GM21447 (cell line): Measurements from ENCODE around the gene MAP3K5.

ENCODE experiments used
- ATAC-seq: cut with Tn5 transposase; IDR thresholded peaks from one replicate; pipeline ENCODE4 v1.9.1; 2021; ENCODE audit not compliant: unreplicated experiment

MAP3K5 gene

DNA sequence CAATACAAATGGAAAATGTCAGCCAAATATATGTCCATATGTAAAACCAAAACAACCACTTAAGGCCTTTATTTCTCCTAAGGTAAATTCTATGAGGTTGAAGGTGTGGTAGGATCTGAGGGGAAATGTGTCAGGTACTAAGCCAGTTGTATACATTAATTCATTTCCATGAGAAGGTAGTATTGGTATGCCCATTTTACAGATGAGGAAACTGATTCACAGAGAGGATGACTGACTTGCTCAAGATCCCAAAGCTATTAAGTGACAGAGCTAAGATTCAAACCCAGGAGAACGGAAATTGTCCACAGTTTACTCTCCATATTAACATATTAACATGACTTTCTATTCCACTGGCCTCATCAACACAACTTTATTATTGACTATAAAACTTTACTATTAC lies 177.9 kb downstream of the MAP3K5 start:
- no peak for ATAC-seq

DNA sequence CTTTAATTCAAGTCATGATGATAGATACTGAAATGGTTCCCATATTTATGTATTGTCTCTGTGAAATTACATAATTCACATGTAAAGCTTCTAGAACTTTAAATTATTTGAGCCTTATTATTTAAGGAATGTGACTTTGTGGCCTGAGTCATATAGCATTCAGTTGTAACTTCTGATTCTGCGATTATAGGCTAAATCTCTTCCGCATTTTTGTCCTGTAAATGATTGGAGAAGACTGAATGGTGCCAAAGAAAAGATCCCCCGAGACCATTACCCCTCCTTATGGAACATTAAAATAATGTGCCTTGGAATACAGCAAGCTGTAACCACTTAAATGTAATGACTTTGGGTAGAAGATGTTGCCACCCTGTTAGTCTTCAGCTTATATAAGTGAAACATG lies 178.8 kb downstream of the MAP3K5 start:
- ATAC-seq: no peak

DNA sequence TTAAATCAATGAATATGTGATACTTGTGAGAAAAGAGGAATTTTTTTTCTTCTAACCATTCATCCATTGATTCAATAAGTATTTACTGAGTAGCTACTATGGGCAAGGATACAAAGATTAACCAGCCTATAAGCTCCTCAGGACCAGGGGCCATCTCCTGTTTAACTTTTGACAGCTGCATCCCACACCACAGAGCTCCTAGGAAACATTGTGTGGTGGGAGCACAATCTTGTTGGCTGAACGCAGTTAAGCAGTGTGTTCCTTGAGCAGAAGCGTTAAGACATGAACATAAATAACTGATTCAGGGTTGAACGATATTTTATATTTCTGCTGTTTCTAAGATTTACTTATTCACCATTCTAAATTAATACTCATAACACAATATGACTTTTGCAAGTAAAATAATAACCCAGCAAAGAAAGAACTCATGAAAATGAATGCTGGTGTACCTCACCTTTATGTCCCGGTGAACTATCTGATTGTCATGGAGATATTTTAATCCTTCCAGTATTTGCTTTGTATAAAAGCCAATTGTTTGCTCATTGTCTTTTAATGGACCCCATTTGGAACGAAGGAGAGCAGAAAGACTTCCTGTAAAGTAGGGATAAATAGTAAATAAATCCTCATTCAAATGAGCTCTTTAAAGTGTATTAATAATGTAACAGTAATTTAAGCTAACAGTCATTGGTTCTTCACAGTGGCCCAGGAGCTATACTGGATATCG lies 179.4 kb downstream of the MAP3K5 start:
- no peak for ATAC-seq

DNA sequence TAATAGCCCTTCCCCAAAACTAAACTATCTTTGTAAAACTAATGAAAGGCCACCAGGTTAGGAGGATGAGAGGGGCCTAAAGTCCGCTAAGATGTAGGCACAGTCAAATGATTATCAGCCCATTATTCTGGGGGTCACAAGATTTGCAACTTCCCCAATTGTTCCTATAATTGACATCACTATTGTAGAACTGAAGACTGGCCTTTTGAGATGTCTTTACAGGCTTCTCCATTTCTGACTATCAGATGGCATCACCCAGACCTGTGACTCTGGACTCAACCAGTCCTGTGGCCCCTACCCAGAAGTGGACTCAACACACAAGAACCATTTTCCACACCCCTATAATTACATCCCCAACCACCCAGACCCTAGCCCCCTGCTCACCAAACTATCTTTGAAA lies 180.5 kb downstream of the MAP3K5 start:
- ATAC-seq: no peak

DNA sequence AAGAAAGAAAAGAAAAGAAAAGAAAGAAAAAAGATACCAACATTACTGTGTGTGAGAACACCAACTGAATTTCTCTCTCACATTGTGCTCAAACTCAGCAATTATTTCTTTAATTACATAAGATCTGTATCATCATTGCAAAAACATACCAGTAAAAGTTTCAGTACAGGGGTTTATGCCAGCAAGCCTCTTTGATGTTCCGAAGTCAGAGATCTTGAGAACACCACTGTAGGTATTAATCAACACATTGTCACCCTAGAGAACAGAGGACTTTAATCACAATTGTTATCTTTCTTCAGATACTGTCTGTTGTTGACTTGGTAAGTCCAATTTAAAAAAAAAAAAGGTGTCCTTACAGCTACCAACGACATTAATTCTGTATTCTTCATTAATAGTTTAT lies 181.1 kb downstream of the MAP3K5 start:
- no peak for ATAC-seq

DNA sequence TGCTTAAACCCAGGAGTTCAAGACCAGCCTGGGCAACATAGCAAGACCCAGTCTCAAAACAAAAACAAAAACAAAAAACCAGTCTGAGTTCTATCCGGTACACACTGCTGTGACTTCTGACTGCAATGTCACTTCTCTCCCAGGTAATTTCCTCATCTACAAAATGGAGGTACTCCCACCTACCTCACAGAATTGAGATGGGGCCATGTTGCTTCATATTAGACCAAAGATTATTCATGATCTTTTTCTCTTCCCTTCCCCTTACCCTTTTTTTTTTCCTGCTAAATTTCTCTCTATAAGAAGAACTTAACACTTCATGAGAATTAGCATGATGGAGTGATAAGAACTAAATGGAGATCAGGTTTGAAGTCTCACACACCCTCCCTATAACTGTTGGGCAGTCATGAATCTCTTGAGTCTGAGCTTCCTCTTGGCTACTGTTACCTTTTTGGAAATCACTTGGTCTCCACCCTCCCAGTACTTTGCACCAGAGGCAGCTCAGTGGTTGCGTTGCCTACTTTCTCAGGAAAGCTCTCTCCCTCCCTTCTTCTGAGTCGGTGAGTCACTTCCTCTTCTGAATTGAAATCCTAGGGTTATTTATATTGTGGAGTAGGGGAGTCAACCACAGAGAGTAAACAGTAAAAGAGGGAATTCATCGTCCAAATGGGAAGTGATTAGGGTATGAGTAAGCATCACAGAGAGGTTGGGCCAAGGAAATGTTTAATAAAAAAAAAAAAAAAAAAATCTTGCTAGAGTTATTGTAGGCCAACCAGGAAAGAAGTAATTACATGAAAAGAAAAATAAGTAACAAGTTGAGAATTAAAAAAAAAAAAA lies 182.2 kb downstream of the MAP3K5 start:
- no peak for ATAC-seq

DNA sequence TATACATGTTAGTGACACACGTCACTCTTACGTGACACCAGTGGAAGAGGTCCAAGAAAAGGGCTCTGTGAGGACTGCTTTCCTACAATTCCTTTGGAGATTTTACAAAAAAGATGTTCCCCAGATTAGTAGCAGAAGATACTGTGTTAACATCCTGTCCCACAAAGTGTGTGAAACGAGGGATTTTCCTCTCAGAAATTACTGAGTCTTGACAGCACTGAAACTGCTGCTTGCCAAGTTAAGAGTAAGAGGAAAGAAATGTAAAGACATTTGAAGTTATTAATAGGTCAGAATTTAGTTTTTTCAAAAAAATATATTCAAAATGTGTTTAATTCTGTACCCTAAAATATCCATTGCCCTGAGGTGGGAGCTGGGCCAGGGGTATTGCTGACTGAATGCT lies 183.3 kb downstream of the MAP3K5 start:
- ATAC-seq: no peak

DNA sequence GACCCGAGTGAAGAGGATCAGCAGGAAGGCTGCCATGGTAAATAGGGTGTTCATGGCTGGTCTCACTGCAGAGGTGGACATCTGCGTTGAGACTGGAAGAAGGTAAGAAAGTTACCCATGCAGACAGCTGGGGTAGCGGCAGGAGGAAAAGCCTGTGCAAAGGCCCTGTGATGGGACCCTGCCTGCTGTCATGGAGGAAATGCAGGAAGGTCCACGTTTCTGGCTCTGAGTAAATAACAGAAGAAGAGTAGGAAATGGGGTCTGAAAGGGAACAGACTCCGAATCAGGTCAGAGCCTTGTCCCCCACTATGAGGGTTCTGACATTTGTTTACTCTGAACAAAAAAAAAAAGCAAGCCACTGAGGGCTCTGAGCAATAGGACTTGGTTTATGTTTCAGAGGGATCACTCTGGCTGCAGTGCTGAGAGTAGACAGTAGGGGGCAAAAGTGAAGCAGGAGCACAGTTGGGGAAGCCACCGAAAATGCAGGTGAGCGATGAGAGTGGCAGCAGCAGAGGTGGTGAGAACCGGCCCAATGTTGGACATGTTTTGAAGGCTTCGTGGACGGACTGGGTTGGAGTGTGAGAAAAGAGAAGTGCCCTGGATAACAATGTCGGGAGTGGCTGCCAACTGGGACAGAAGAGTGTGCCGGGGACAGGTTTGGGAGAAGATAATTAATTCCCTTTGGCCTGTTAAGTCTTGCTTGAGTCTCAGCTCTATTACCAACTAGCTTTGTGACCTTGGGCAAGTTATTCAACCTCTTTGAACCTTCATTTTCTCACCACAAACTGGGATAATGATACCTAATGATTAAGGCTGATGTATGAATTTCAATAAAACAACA lies 184.1 kb downstream of the MAP3K5 start:
- ATAC-seq: peak; percentile 87

DNA sequence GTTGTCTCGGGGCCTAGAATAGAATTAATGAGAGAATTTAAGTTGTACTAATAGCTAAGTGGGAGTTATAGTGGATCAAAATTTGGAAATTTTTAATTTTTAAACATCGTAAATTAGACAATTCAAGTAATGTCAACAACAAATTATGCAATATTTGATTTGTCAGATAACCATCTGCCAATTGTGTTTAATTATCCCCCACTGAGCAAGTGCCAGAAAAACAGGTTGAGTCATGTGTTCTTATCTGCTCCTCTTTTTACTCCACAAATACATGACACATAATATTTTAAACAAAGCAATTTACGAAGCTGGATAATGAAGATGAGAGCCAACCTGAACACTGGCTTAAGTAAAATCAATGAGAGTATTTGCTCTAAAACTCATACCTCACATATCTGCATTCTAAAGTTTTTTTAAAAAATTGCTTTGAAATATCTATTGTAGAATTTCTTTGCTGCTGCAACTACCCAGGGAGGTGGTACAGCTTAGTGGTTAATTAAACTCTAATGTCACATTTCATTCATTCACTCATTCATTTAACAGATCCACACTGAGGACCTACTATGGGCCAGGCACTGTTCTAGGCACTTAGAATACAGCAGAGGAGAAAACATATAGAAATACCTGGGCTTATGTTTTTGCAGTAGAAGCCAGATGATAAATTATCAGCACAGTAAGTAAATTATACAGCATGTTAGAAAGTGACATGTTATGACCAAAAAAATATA lies 184.9 kb downstream of the MAP3K5 start:
- no peak for ATAC-seq

DNA sequence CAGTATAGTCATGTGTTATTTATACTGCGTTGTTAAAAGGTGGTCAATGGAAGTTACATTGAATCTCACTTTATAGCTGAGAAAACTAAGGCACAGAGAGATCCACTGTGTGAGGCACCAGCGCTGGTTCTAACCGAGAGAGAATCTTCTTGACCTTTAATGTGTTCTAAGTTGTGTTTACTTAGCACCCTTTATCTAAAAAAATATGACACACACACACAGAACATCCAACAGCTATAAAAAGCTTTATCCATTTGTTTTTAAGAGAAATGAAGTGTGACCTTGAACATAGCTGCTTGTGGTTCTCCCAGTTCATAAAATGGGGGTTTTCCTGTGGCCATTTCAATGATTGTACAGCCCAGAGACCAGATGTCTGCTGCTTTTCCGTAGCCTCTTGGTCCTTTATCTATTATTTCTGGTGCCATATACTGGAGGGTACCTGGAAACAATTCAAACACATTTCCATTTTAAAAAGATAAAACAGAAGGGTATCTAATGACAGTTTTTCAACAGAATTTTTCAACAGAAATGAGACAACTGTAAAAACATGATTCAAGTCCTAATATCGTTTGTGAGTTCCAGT lies 187.3 kb downstream of the MAP3K5 start:
- ATAC-seq: no peak

DNA sequence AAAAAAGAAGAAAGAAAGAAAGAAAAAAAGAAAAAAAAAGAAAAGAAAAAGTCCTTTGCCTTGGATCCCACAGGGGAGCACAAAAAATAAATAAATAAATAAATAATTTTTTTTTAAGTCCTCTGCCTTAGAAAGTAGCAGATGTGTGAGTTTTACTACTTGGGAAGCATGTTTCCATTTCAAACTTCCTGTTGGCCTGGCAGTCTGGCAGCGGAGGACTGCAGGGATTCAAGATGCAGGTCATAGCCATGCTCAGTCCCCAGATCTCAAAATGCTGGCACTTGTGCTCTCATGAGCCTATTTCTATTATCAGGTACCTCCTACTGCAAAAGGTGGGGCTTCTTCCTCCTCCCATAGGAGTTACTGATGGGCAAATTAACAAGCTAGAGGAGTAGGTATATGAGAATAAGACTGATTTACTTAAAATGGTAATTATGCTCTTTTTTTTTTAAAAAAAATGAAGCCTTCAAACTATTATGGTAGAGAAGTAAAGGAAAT lies 187.9 kb downstream of the MAP3K5 start:
- no peak for ATAC-seq

DNA sequence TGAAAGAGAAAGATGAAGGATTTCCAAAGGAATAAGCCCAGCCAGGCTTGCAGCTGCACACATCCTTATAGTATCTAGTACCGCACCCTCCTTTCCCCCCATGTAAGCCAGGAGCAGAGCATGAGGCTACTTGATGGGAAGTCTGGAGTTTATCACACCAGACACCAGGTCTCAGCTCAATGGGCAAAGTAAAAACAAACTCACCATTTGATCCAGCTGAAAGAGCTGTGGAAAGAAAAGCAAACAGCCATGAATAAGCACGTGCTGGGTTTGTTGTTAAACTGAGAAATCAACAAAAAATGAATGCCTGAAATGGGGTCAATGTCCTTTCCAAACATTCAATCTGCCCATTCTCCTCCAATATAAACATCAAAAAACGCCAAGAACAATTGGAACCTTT lies 191.5 kb downstream of the MAP3K5 start:
- ATAC-seq: no peak

DNA sequence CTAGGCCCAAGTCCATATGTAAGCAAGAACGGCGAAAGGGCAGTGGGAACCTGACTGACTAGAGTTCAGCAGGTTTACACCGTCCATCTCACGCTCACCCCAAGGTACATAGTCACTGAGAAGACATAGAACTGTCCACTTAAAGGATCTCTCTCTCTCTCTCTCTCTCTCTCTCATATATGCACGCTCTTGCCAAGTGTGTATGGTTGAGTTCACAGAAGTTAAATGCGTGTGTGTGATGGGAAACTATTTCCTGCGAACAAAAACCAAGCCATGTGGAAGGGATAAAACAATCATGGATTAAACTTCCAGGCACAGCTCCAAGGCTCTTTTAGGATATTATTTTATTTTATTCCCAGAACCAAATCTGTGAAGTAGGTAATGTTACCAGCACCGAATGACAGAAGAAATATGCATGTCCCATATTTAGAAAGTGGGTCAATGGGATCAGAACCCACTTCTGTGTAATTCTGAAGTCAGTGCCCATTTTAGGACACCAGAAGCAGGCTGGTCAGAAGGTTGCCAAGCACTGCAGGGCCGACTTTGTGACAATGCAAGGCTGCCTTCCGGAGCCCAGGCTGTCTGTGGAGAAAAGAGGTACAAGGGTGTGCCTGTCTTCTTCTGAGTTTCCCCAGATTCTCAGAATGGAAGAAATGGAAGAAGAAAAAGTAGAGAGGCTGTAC lies 192.8 kb downstream of the MAP3K5 start:
- no peak for ATAC-seq

DNA sequence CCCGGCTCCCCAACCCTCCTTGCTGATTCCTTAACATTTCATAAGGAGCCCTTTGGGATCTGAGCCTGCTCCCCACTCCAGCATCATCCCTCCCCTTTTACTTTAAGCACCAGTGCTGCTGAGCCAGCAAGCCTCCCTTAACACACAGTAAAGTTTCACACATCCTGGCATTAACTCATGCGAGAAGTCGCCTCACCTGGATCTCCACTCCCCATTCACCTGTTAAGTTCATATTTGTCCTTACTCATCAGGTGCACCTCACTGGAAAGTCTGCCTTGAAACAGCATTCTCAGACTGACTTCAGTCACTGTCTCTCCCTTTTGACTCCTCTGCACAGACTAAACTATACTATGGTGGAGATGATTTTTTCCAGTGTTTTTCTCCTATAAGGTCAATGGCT lies 194.2 kb downstream of the MAP3K5 start:
- ATAC-seq: no peak

DNA sequence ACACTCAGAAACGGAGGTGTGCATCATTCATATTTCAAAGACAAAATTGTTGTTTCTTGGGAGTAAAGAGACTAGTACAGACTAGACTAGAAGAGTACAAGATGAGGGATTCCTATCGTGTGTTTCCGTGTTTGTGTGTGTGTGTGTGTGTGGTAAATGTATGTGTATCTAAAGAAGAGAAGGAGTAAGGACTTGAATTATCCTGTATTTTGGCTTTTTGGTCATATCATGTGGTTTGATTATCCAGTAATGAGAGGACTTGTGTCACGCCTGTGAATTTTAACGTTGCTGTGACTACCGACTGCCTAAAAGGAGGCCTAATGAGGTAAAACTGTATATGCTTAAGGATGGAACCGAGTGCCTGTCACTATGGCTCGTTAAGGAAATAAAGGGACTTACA lies 197.6 kb downstream of the MAP3K5 start:
- no peak for ATAC-seq

DNA sequence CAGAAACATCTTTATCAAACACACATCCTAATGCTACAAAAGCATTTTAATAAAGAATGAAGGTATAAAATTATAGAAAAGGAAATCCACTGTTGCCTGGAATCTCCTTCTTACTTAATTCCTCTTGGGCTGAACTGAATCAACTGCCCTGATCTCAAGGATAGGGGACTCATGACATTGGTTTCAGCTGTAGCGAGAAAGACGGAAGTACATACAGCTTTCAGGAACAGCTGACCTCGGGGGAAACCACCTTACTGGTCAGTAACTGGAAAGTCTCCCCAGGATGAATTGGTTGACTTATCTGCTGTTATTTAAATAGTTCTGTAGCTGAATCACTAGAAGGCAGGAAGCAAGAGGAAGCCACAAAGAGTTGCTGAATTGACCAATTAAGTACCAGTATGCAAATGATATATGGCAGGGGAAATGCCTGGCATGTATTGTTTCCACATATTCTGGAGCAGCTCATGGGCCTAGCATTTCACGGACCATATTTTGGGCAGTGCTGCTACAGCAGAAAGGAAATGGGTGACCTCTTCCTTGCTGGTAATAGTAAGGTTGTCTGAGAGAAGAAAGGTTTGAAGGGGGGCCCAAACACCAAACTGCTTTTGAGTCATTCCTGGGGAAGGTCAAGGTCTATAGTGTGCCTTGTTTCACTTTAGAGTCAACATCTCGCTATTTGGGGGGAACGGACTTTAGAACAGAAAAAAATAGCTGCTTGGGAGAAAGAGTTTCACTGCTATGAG lies 198.4 kb downstream of the MAP3K5 start:
- ATAC-seq: peak; percentile 95

DNA sequence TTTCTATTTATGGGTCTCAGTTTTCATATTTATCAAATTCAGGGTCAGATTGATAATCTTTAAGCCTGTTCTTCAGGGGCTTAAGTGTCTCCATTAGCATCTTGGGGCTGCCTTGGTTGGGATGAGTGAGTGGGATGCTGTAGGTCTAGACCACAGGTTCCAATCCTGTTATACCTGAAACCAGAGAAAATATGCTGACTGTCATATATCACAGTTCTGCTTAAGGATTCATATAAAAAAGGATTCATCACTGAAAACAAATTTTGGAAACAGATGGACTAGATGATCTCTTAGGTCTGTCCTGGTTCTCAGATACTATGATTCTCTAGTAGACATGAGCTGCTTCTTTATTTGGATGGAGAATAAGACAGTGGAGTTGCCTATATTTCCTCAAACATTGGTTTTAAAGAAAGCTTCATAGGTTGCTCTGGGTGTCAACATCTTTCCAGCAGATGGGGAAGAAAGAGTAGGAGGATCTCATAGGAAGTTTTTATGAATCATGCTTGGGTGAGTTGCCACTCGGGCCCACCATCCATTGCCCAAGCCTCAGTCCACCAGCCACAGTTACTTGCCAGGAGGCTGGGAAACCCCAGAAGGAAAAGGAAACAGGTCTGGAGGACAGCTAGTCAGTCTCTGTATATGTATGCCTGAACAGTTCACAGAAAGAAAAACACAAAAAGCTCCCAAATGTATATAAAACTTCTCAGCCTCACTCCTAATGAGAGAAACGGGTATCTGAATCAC lies 199.2 kb downstream of the MAP3K5 start:
- ATAC-seq: no peak

DNA sequence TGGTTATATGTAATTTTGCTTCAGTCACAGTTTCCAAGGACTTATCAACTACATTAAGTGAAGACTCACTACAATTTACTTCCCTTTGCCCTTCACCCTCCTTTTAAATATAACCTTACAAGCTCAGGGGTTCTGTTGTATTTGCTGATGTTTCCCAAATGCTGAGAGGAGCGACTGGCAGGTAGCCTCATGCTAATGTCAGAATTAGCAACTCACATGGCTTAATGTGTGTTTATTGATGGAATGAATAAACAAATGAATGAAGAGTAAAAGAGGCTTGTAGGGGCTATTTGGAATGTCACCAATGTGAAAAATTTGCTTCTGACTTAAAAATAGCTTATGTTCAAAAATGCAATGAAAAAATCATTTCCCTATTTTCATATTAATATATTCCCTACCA lies 200.7 kb downstream of the MAP3K5 start:
- ATAC-seq: no peak
